ENCODE data around the gene HECTD4.

DNA sequence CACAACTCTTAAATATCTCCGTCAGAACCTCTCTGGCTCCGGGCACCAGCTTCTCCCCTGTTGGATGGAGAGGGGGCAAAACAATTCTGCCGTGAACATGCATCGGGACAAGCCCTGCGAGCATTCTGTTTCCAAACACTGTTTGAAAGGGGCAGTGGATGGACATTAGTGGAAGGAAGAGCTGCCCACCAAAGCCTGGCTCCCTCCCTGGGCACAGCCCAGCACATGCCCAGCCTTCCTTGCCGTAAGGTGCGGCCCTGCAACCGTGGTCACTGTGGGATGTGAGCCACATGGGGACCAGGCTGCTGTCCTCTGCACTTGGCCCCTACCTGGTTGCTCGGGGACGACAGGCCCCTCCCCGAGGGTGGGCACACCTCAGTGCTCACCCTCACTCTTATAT, 202.9 kb downstream of the HECTD4 start:
- TF ChIP-seq, protein P1, sequence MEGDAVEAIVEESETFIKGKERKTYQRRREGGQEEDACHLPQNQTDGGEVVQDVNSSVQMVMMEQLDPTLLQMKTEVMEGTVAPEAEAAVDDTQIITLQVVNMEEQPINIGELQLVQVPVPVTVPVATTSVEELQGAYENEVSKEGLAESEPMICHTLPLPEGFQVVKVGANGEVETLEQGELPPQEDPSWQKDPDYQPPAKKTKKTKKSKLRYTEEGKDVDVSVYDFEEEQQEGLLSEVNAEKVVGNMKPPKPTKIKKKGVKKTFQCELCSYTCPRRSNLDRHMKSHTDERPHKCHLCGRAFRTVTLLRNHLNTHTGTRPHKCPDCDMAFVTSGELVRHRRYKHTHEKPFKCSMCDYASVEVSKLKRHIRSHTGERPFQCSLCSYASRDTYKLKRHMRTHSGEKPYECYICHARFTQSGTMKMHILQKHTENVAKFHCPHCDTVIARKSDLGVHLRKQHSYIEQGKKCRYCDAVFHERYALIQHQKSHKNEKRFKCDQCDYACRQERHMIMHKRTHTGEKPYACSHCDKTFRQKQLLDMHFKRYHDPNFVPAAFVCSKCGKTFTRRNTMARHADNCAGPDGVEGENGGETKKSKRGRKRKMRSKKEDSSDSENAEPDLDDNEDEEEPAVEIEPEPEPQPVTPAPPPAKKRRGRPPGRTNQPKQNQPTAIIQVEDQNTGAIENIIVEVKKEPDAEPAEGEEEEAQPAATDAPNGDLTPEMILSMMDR (conservative IDR thresholded peaks at IDR 0.05; ENCODE audit: low read depth, low read length), result no peak
- TF ChIP-seq EZH2 (IDR thresholded peaks at IDR 0.05; ENCODE audit: low read length, unreplicated experiment) (no peak), EZH2phosphoT487 (IDR thresholded peaks at IDR 0.05; ENCODE audit: borderline replicate concordance, low read length) (no peak)

Measured in PC-3 (cell line).